ENCODE data around the gene ARL8A. TPM values are rescaled to one million over a fixed set of nuclear protein-coding genes. Genes with fewer than 3 reads are reported as not detected.
A peak's percentile ranks its signal among the peaks of the same experiment; 100 is the strongest.

Gene ARL8A
- total and polyA plus RNA-seq, 4 donors, result 8.4 to 25.7 (median 20.2) TPM

GRCh38 chr1:202090994-202091393 lies 53.5 kb downstream of the ARL8A start:
- no peaks in the 10 kb centered on the region for H3K36me3 ChIP-seq (ENCODE audit: control insufficient read depth in 4 of 4, insufficient read depth in 3 of 4, low read depth in 1 of 4, low read length in 3 of 4)
- no peaks in the 10 kb centered on the region for H3K9me3 ChIP-seq (ENCODE audit: control insufficient read depth in 4 of 4, low read length in 3 of 4)
- no peak overlapping the region for H3K4me3 ChIP-seq (ENCODE audit: low read depth in 1 of 3, low read length in 3 of 3)
- TF ChIP-seq RAD21 (IDR thresholded peaks at IDR 0.05), result peak; percentile 64 to 77
- TF ChIP-seq CTCF (IDR thresholded peaks at IDR 0.05; ENCODE audit: low read depth, low read length, missing input control), result peak; percentile 8
- TF ChIP-seq EGR1 (IDR thresholded peaks at IDR 0.05; ENCODE audit: low read depth in 2 of 2), result no peak
- 94% methylated on average over 3 of the region's 3 CpGs for WGBS
- DNase-seq (ENCODE audit: low spot score), result no peak
- no peaks in the 10 kb centered on the region for H3K27me3 ChIP-seq (ENCODE audit: control insufficient read depth in 4 of 4, insufficient read depth in 4 of 4, low read length in 3 of 4)
- H3K9ac ChIP-seq (ENCODE audit: low read depth in 1 of 2, low read length in 2 of 2), result no peak overlapping the region
- peaks cover 0 to 8% (median 5%) of the 10 kb centered on the region in 4 donors for H3K4me1 ChIP-seq (ENCODE audit: control insufficient read depth in 4 of 4, insufficient read depth in 4 of 4, low read length in 3 of 4)
- H3K27ac ChIP-seq (ENCODE audit: low read depth in 1 of 2, low read length in 2 of 2), result no peak overlapping the region

- peaks cover 0 to 8% (median 5%) of the 10 kb centered on the region in 4 donors for H3K4me1 ChIP-seq (ENCODE audit: control insufficient read depth in 4 of 4, insufficient read depth in 4 of 4, low read length in 3 of 4)
- no peak overlapping the region for H3K4me3 ChIP-seq (ENCODE audit: low read depth in 1 of 3, low read length in 3 of 3)
- no peak overlapping the region for H3K9ac ChIP-seq (ENCODE audit: low read depth in 1 of 2, low read length in 2 of 2)
- WGBS, result 32% methylated on average over 3 of the region's 3 CpGs
- no peak for DNase-seq (ENCODE audit: low spot score)
- no peaks in the 10 kb centered on the region for H3K27me3 ChIP-seq (ENCODE audit: control insufficient read depth in 4 of 4, insufficient read depth in 4 of 4, low read length in 3 of 4)
- H3K27ac ChIP-seq (ENCODE audit: low read depth in 1 of 2, low read length in 2 of 2), result no peak overlapping the region
- H3K36me3 ChIP-seq (ENCODE audit: control insufficient read depth in 4 of 4, insufficient read depth in 3 of 4, low read depth in 1 of 4, low read length in 3 of 4), result no peaks in the 10 kb centered on the region
- H3K9me3 ChIP-seq (ENCODE audit: control insufficient read depth in 4 of 4, low read length in 3 of 4), result no peaks in the 10 kb centered on the region
- TF ChIP-seq FOXA2 (IDR thresholded peaks at IDR 0.05) (no peak), HNF4A (conservative IDR thresholded peaks at IDR 0.05) (peak; percentile 71 to 78), HNF4G (IDR thresholded peaks at IDR 0.05) (peak; percentile 25), MAX (IDR thresholded peaks at IDR 0.05) (no peak), TAF1 (conservative IDR thresholded peaks at IDR 0.05) (no peak), FOXA1 (IDR thresholded peaks at IDR 0.05) (no peak), CTCF (IDR thresholded peaks at IDR 0.05; ENCODE audit: low read depth, low read length, missing input control) (no peak), SP1 (IDR thresholded peaks at IDR 0.05) (peak; percentile 53), EGR1 (IDR thresholded peaks at IDR 0.05; ENCODE audit: low read depth in 2 of 2) (no peak), RXRA (IDR thresholded peaks at IDR 0.05) (peak; percentile 35 to 68), GABPA (IDR thresholded peaks at IDR 0.05 in 1 of 2, conservative IDR thresholded peaks at IDR 0.05 in 1 of 2) (no peak), YY1 (IDR thresholded peaks at IDR 0.05) (no peak), RAD21 (IDR thresholded peaks at IDR 0.05) (peak; percentile 25 to 58), JUND (IDR thresholded peaks at IDR 0.05) (no peak), NR2F2 (IDR thresholded peaks at IDR 0.05) (no peak), ATF3 (IDR thresholded peaks at IDR 0.05) (no peak), REST (IDR thresholded peaks at IDR 0.05) (no peak), ZBTB33 (IDR thresholded peaks at IDR 0.05) (no peak)
Measured at GRCh38 chr1:202088206-202088605, 56.3 kb downstream of the ARL8A start.
